Keratinocyte (primary cell): Measurements from ENCODE around the gene RTN4R. TPM values are rescaled to one million over a fixed set of nuclear protein-coding genes. Genes with fewer than 3 reads are reported as not detected.

Experiments
- DNase-seq: peaks from one replicate; pipeline ENCODE4 v3.0.0-alpha.2; 2011; ENCODE audit warnings: low read depth, missing footprints, low spot score
- FAIRE-seq: peaks from 2 replicates; lab custom pipeline; 2011; peaks lifted over from hg19 to GRCh38; lab: Jason Lieb, UNC
- H2AFZ ChIP-seq: 2 replicates; pipeline ENCODE4 v1.6.0; 2012; ENCODE audit warnings: low read length, control low read depth, inconsistent platforms; ENCODE audit not compliant: control insufficient read depth
- H3K27ac ChIP-seq: 2 replicates; pipeline ENCODE4 v1.5.1; 2011; ENCODE audit warnings: low read length; ENCODE audit not compliant: control insufficient read depth, insufficient read depth
- H3K27me3 ChIP-seq: 3 replicates; pipeline ENCODE4 v1.6.0; 2011; ENCODE audit warnings: low read length; ENCODE audit not compliant: control insufficient read depth, insufficient read depth; ENCODE audit errors: extremely low read depth
- H3K36me3 ChIP-seq, 2 experiments: 2 replicates in 1 of 2; 3 replicates in 1 of 2; pipeline ENCODE4 v1.5.1; 2011; ENCODE audit warnings: low read length in 2 of 2, mild to moderate bottlenecking in 1 of 2; ENCODE audit not compliant: control insufficient read depth in 2 of 2, insufficient read depth in 2 of 2; ENCODE audit errors: extremely low read depth in 1 of 2
- H3K4me1 ChIP-seq: 3 replicates; pipeline ENCODE4 v1.5.1; 2011; ENCODE audit warnings: low read length; ENCODE audit not compliant: control insufficient read depth, insufficient read depth; ENCODE audit errors: extremely low read depth
- H3K4me2 ChIP-seq: 3 replicates; pipeline ENCODE4 v1.6.0; 2011; ENCODE audit warnings: low read depth, low read length; ENCODE audit not compliant: control insufficient read depth, insufficient read depth; ENCODE audit errors: extremely low read depth
- H3K4me3 ChIP-seq, 3 experiments: fragments of 200-600 bp in 1 of 3; sonication (generic) in 1 of 3; 2 replicates in 2 of 3; 3 replicates in 1 of 3; pipeline ENCODE4 v1.5.1; 2011 to 2016; ENCODE audit warnings: low read length in 3 of 3, mild to moderate bottlenecking in 3 of 3, control low read depth in 2 of 3, inconsistent platforms in 1 of 3, low read depth in 1 of 3, mixed read lengths in 1 of 3, mixed run types in 1 of 3, moderate library complexity in 1 of 3; ENCODE audit not compliant: control insufficient read depth in 2 of 3, insufficient read depth in 2 of 3; ENCODE audit errors: extremely low read depth in 1 of 3
- H3K79me2 ChIP-seq: 2 replicates; pipeline ENCODE4 v1.6.0; 2012; ENCODE audit warnings: low read length; ENCODE audit not compliant: control insufficient read depth, insufficient read depth
- H3K9ac ChIP-seq: 3 replicates; pipeline ENCODE4 v1.6.0; 2011; ENCODE audit warnings: low read length; ENCODE audit not compliant: control insufficient read depth, insufficient read depth; ENCODE audit errors: extremely low read depth
- H3K9me1 ChIP-seq: 3 replicates; pipeline ENCODE4 v1.6.0; 2011; ENCODE audit warnings: low read length; ENCODE audit not compliant: control insufficient read depth, insufficient read depth; ENCODE audit errors: extremely low read depth
- H3K9me3 ChIP-seq: 2 replicates; pipeline ENCODE4 v1.5.1; 2012; ENCODE audit warnings: low read depth, low read length; ENCODE audit not compliant: control insufficient read depth
- H4K20me1 ChIP-seq: 3 replicates; pipeline ENCODE4 v1.6.0; 2011; ENCODE audit warnings: low read length; ENCODE audit not compliant: control insufficient read depth, insufficient read depth; ENCODE audit errors: extremely low read depth
- EZH2 ChIP-seq: IDR thresholded peaks from one replicate; pipeline ENCODE4 v1.6.1; 2012; ENCODE audit warnings: inconsistent platforms, mild to moderate bottlenecking, low read length, moderate library complexity
- dilution Hi-C: fragments of 300-500 bp; cut with MboI; formaldehyde crosslinking; loops from one replicate; pipeline ENCODE4 v1.7.0; 2020; ENCODE audit warnings: low sequenced_read_pairs; ENCODE audit not compliant: extremely low pct_ligation_motif_present
- polyA plus RNA-seq, 5 experiments: library from polyadenylated mRNA; depleted of rRNA in 3 of 5; stranded (reverse) in 3 of 5; stranded (forward) in 1 of 5; unstranded in 1 of 5; fragments of >200 nt; gene quantifications; 1 replicate in 1 of 5; 2 replicates in 3 of 5; 3 replicates in 1 of 5; pipeline versions ENCODE4 v1.2.1 to v1.2.3, GENCODE V29; 2011 to 2012; ENCODE audit warnings: missing spikeins in 2 of 5, low read depth in 1 of 5, low replicate concordance in 1 of 5
- TF ChIP-seq, protein P1 (sequence below), 3 experiments: IDR thresholded peaks in 1 of 3; conservative IDR thresholded peaks in 1 of 3; optimal IDR thresholded peaks in 1 of 3; 2 replicates in 2 of 3; 3 replicates in 1 of 3; pipeline versions ENCODE3 to v1.5.1; 2011; ENCODE audit warnings: low read length in 3 of 3, mild to moderate bottlenecking in 3 of 3, moderate library complexity in 2 of 3, control low read depth in 1 of 3, inconsistent platforms in 1 of 3; ENCODE audit not compliant: insufficient read depth in 2 of 3; ENCODE audit errors: extremely low read depth in 1 of 3

The RTN4R gene
- polyA plus RNA-seq, 1 donor (not counting 4 experiments of a cell fraction or from before 2014, with no cell fraction given) = 2.5 TPM

DNA sequence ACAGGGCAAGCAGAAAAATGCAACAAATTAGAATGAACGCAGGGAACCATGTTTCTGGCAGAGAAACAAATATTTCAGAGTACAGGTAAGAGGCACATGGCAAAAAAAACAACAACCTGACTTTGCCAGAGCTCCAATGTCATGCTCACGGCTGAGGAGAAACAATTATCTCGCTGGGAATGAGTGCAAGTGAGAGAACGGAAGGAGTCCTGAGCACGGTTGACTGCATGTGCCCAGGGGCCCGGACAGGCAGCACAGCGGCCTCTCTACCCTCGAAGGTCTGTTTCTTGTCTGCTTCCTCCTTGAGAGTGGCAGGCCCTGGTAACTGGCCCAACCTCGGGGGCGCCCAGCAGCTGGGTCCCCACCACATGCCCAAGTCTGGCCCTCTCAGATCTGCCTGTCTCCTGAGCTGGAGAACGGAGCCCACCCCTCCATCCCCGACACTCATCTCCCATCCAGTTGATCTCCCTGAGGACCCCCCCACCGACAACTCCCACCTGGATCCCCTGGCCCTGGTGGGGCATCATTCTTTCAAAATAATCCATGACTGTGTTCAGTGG lies 24.6 kb upstream of the RTN4R start:
- DNase-seq = no peak
- Histone ChIP-seq H3K9me1 (no peaks in the 10 kb centered on the region), H3K79me2 (no peaks in the 10 kb centered on the region), H3K9me3 (no peaks in the 10 kb centered on the region), H3K4me1 (no peaks in the 10 kb centered on the region), H3K4me2 (no peak overlapping the region), H3K9ac (no peak overlapping the region), H3K27ac (no peak overlapping the region), H3K36me3 (no peaks in the 10 kb centered on the region), H3K27me3 (peaks cover 24% of the 10 kb centered on the region), H3K4me3 (no peak overlapping the region), H2AFZ (no peak overlapping the region), H4K20me1 (no peaks in the 10 kb centered on the region)
- dilution Hi-C loops = no loop called here
- no peak for FAIRE-seq
- TF ChIP-seq EZH2 = no peak
- TF ChIP-seq, protein P1, sequence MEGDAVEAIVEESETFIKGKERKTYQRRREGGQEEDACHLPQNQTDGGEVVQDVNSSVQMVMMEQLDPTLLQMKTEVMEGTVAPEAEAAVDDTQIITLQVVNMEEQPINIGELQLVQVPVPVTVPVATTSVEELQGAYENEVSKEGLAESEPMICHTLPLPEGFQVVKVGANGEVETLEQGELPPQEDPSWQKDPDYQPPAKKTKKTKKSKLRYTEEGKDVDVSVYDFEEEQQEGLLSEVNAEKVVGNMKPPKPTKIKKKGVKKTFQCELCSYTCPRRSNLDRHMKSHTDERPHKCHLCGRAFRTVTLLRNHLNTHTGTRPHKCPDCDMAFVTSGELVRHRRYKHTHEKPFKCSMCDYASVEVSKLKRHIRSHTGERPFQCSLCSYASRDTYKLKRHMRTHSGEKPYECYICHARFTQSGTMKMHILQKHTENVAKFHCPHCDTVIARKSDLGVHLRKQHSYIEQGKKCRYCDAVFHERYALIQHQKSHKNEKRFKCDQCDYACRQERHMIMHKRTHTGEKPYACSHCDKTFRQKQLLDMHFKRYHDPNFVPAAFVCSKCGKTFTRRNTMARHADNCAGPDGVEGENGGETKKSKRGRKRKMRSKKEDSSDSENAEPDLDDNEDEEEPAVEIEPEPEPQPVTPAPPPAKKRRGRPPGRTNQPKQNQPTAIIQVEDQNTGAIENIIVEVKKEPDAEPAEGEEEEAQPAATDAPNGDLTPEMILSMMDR (optimal IDR thresholded peaks at IDR 0.05 in 1 of 3, IDR thresholded peaks at IDR 0.05 in 1 of 3, conservative IDR thresholded peaks at IDR 0.05 in 1 of 3; ENCODE audit: extremely low read depth in 1 of 3, insufficient read depth in 2 of 3, low read length in 3 of 3) = no peak

DNA sequence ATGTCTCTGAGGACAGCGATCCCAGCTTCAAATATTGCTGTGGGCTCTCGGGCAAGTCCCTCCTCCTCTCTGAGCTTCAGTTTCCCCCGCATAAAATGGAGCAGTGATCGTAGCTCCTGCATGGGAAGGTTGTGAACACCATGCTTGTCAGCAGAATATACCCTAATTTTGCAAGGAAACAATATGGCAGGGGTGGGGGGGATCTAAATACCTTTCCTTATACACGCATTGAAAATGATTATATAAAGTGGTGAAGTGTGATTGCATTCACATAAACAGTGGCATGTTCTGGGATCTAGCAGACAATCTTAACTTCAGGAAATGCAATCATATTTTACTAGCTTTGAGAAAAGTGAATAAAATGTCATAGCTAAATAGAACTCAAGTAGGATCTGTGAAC lies 24.0 kb upstream of the RTN4R start:
- Histone ChIP-seq H4K20me1 (no peaks in the 10 kb centered on the region), H3K36me3 (no peaks in the 10 kb centered on the region), H3K9me1 (no peaks in the 10 kb centered on the region), H3K4me2 (no peak overlapping the region), H3K9me3 (no peaks in the 10 kb centered on the region), H3K27ac (no peak overlapping the region), H2AFZ (no peak overlapping the region), H3K9ac (no peak overlapping the region), H3K79me2 (no peaks in the 10 kb centered on the region), H3K27me3 (peaks cover 18% of the 10 kb centered on the region), H3K4me1 (no peaks in the 10 kb centered on the region), H3K4me3 (no peak overlapping the region)
- dilution Hi-C loops = no loop called here
- DNase-seq (no peak), FAIRE-seq (no peak)
- TF ChIP-seq, protein P1 (optimal IDR thresholded peaks at IDR 0.05 in 1 of 3, IDR thresholded peaks at IDR 0.05 in 1 of 3, conservative IDR thresholded peaks at IDR 0.05 in 1 of 3; ENCODE audit: extremely low read depth in 1 of 3, insufficient read depth in 2 of 3, low read length in 3 of 3) = no peak
- TF ChIP-seq EZH2 = no peak
